HCT116 (cell line): ENCODE data around the gene CACNA1S.

ENCODE experiments used
- CTCF ChIP-seq, 3 experiments: fragments of 200-600 bp in 1 of 3; sonication (generic) in 1 of 3; IDR thresholded peaks in 2 of 3; conservative IDR thresholded peaks in 1 of 3; 2 replicates each; pipeline ENCODE4 v1.5.1; 2012 to 2017; ENCODE audit warnings: low read depth in 2 of 3, low read length in 2 of 3, antibody characterized with exemption in 1 of 3, borderline replicate concordance in 1 of 3, control low read depth in 1 of 3, mild to moderate bottlenecking in 1 of 3, mixed read lengths in 1 of 3, mixed run types in 1 of 3, moderate library complexity in 1 of 3; ENCODE audit not compliant: insufficient read depth in 1 of 3
- MAX ChIP-seq: IDR thresholded peaks from 2 replicates; pipeline ENCODE4 v1.6.1; 2012
- REST ChIP-seq: IDR thresholded peaks from 2 replicates; pipeline ENCODE4 v1.6.1; 2012; ENCODE audit warnings: low read depth
- YY1 ChIP-seq: IDR thresholded peaks from 2 replicates; pipeline ENCODE4 v1.6.1; 2011; ENCODE audit warnings: low read length, low read depth, moderate library complexity, mild to moderate bottlenecking; ENCODE audit not compliant: insufficient replicate concordance; ENCODE audit errors: extremely low read depth
- ZBTB33 ChIP-seq: IDR thresholded peaks from 2 replicates; pipeline ENCODE4 v1.6.1; 2011; ENCODE audit warnings: mild to moderate bottlenecking, low read length, moderate library complexity; ENCODE audit not compliant: insufficient replicate concordance; ENCODE audit errors: extremely low read depth
- ZFX ChIP-seq: fragments of 450-650 bp; IDR thresholded peaks from 2 replicates; pipeline ENCODE4 v1.6.1; 2017

- no peak for TF ChIP-seq ZBTB33
- TF ChIP-seq MAX, result no peak
- no peak for TF ChIP-seq CTCF (IDR thresholded peaks at IDR 0.05 in 2 of 3, conservative IDR thresholded peaks at IDR 0.05 in 1 of 3; ENCODE audit: borderline replicate concordance in 1 of 3, insufficient read depth in 1 of 3, low read depth in 2 of 3, low read length in 2 of 3)
- TF ChIP-seq ZFX, result no peak
- TF ChIP-seq REST, result no peak
- TF ChIP-seq YY1, result no peak
Observed at GRCh38 chr1:201083741-201084140, 28.5 kb downstream of the CACNA1S start.
